Activated T-cell treated with anti-CD3 and anti-CD28 coated beads, Interleukin-2, amount 50 U/mL, for 72 hours (primary cell): ENCODE measurements around the gene PROCA1. TPM values are rescaled to one million over a fixed set of nuclear protein-coding genes. Genes with fewer than 3 reads are reported as not detected.
"Not testable (repeated sequence)": the region's sequence is repeated elsewhere in the genome, so short reads cannot be mapped to it uniquely, and the experiment has no call there.

Experiments used
- ATAC-seq, 2 donors: fragments of 150-1000 bp; cut with Tn5 transposase; replicated peaks in 1 of 2; 2 replicates each; pipeline ENCODE4 v1.10.0; 2021; ENCODE audit warnings: moderate library complexity in 2 of 2, mild to moderate bottlenecking in 1 of 2
- DNase-seq, 2 donors: peaks; one replicate each; pipeline ENCODE4 v3.0.0; 2021 to 2022; ENCODE audit warnings: mixed read lengths in 1 of 2
- H3K27ac Mint-ChIP-seq: one replicate; pipeline ENCODE4 v1.8.0; 2022; ENCODE audit warnings: mild to moderate bottlenecking, moderate library complexity, mixed read lengths
- H3K27me3 Mint-ChIP-seq: one replicate; pipeline ENCODE4 v1.8.0; 2022; ENCODE audit warnings: low read depth, mixed read lengths
- H3K36me3 Mint-ChIP-seq, 2 donors: one replicate each; pipeline ENCODE4 v1.8.0; 2022; ENCODE audit warnings: mixed read lengths in 2 of 2, mild to moderate bottlenecking in 1 of 2; ENCODE audit not compliant: insufficient read depth in 2 of 2
- H3K4me1 Mint-ChIP-seq: one replicate; pipeline ENCODE4 v1.8.0; 2022; ENCODE audit warnings: low read depth, mixed read lengths
- H3K4me3 Mint-ChIP-seq, 2 donors: one replicate each; pipeline ENCODE4 v1.8.0; 2022; ENCODE audit warnings: mild to moderate bottlenecking in 2 of 2, mixed read lengths in 2 of 2, moderate library complexity in 2 of 2
- H3K9me3 Mint-ChIP-seq, 2 donors: one replicate each; pipeline ENCODE4 v1.8.0; 2022; ENCODE audit warnings: mixed read lengths in 2 of 2
- total RNA-seq, 2 donors: library from RNA; stranded (reverse); gene quantifications; one replicate each; pipeline ENCODE4 v1.2.3, GENCODE V29; 2022

PROCA1 gene
- total RNA-seq, 2 donors from 2014 or later: 8.0 to 9.6 TPM

DNA sequence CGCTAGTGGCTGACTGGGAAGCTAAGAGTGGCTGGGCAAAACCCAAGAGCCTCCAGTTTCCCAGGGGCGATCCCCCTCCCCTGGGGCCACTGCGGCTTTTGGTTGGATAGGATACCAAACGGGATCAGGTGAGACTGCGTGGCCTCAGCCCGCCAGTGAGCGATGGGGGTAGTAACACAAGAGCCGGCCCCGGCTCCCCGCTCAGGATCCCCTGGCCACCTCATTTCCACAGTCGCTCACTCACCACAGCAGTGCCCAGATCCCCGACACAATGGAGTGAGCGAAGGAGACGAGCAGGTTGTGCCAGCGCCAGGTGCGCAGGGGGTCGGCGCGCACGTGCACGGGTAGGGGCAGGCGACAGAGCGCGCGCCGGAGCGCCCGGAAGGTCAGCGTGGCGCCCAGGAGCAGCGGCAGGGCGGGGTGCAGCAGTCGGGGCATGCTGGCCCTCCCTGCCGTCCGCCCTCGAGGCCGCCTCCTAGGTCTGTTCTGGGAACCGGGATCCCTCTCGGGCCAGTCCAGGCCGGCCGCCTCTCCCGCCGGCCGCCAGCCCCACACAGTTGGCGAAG is 14.1 kb upstream of the PROCA1 start:
- peak; percentile 2 to 5 for ATAC-seq
- peak overlapping the region; percentile 82 to 94 for H3K4me3 Mint-ChIP-seq
- peaks cover 8 to 22% of the 10 kb centered on the region in 2 donors for H3K36me3 Mint-ChIP-seq
- H3K4me1 Mint-ChIP-seq: peaks cover 68% of the 10 kb centered on the region
- H3K9me3 Mint-ChIP-seq: peaks cover 0 to 2% of the 10 kb centered on the region in 2 donors
- H3K27ac Mint-ChIP-seq: peak overlapping the region; percentile 64
- no peaks in the 10 kb centered on the region for H3K27me3 Mint-ChIP-seq
- peak in 1 of 2 donors; percentile 64 for DNase-seq

DNA sequence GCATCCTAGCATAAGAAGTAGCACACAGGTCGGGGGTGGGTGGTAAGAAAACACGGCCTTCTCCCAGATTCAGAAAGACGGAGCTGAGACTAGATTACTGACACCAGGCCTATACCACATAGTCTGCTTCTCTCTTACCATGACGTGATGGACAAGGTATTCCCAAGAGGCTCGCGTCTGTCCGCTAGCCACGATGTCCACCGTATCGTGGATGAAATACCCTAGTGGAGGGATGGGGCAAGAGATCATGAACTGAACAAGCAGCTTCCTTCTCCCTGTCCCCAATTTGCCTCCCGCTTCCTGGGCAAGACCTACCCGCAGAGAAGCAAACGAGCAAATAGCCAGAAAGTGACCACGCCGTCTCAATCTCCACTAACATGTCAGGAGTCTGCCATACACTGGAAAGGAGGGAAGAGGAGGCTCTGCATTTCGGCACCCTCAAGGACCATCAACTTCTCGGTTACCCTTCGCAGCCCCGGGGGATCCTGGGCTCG is 13.5 kb upstream of the PROCA1 start:
- Mint-ChIP-seq H3K4me1 (peaks cover 72% of the 10 kb centered on the region), H3K27ac (peak overlapping the region; percentile 64), H3K36me3 (peaks cover 14 to 27% of the 10 kb centered on the region in 2 donors)

DNA sequence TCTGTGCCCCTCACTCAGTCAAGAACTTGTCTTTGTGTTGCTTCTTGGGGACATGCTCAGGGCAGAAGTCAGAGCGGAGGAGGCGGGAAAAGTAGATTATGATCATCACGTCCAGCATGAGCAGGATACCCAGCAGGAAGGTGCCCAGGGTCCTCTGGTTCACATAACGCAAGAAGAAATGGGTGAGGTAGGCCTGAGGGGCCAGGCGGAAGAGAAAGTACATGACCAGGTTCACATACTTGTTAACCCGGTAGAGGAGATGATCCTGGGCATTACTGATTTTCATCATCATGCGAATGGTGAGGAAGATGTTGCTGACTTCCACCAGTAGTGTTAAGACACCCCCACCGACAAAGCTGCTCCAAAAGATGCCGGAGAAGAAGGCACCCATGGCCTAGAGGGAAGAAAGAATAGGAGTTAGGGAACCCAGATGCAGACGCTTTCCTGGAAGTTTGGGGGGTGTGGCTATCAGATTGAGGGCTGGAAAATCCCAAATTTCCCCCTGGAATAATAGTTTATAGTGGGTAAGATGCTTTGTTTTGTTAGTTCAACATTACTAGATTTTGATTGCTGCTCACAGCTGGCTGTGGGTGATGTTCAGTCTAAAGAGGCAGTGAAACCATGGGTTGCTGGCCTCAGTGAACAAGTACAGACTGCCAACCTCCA is 12.9 kb upstream of the PROCA1 start:
- Mint-ChIP-seq H3K9me3 (peaks cover 0 to 2% of the 10 kb centered on the region in 2 donors), H3K4me3 (peak overlapping the region; percentile 82 to 94), H3K27ac (peak overlapping the region; percentile 64), H3K27me3 (no peaks in the 10 kb centered on the region), H3K4me1 (peaks cover 68% of the 10 kb centered on the region), H3K36me3 (peaks cover 18 to 32% of the 10 kb centered on the region in 2 donors)
- no peak for ATAC-seq
- DNase-seq: no peak

More for the DNA sequence above, 13.5 kb upstream of the PROCA1 start:
- Mint-ChIP-seq H3K9me3 (peaks cover 0 to 2% of the 10 kb centered on the region in 2 donors), H3K27me3 (no peaks in the 10 kb centered on the region), H3K4me3 (peak overlapping the region; percentile 82 to 94)
- ATAC-seq: no peak
- DNase-seq: peak in 1 of 2 donors; percentile 31

DNA sequence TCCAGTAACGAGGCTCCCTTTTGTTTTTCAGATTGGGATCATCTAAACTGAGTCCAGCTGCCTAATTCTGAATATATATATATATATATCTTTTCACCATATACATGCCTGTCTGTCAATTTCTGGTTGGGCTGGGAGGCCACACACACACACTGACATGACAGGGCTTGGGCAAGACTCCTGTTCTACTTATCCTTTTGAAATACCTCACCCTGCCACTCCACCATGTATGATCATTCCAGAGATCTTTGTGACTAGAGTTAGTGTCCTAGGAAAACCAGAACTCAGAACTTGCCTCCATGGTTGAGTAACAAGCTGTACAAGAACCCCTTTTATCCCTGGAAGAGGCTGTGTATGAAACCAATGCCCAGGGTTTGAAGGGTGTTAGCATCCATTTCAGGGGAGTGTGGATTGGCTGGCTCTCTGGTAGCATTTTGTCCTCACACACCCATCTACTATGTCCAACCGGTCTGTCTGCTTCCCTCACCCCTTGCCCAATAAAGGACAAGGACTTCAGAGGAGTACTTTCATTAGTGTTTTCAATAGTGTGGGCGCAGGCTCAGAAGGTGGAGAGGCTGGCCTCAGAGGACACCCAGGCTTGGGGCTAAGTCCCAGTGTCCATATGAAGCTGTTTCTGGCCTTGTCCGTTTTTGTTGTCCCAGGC is 12.3 kb upstream of the PROCA1 start:
- Mint-ChIP-seq H3K4me1 (peaks cover 67% of the 10 kb centered on the region), H3K27ac (peak overlapping the region; percentile 66), H3K36me3 (peaks cover 18 to 30% of the 10 kb centered on the region in 2 donors), H3K4me3 (peak overlapping the region; percentile 82 to 99)
- not testable (repeated sequence) for H3K27me3 Mint-ChIP-seq, DNase-seq, ATAC-seq, H3K9me3 Mint-ChIP-seq

DNA sequence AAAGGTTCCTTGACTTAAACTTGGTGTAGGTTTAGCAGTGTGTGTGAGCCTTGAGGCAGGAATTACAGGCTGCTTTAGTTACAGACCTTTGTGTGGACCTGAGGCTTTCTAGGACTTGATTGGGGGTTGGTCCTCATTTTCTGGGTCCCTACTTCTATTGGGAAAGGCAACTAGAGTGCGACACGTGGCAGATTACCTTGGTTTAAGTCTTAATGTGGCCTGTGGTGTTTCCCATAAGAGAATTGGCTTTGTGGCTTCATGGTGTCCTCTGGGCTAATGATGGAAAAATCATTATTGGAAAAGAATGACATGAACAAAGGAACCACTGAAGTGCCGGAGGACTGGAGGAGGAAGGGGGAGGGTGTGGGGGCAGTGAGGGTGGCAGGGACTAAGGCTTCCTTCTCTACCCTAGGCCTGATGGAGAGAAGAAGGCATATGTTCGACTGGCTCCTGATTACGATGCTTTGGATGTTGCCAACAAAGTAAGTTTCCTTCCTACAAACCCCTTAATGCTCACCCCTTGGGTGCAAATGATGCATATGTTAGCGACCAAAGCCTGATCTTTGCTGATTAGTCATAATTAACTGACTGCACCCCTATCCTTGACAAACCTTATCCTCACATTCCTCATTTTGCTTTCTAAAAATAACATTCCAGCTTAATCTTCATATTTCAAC is 11.6 kb upstream of the PROCA1 start:
- Mint-ChIP-seq H3K4me3 (peak overlapping the region; percentile 82 to 99), H3K36me3 (peaks cover 18 to 30% of the 10 kb centered on the region in 2 donors), H3K4me1 (peaks cover 69% of the 10 kb centered on the region), H3K9me3 (no peaks in the 10 kb centered on the region), H3K27me3 (peaks cover 4% of the 10 kb centered on the region), H3K27ac (peak overlapping the region; percentile 66)
- ATAC-seq (no peak), DNase-seq (no peak)

DNA sequence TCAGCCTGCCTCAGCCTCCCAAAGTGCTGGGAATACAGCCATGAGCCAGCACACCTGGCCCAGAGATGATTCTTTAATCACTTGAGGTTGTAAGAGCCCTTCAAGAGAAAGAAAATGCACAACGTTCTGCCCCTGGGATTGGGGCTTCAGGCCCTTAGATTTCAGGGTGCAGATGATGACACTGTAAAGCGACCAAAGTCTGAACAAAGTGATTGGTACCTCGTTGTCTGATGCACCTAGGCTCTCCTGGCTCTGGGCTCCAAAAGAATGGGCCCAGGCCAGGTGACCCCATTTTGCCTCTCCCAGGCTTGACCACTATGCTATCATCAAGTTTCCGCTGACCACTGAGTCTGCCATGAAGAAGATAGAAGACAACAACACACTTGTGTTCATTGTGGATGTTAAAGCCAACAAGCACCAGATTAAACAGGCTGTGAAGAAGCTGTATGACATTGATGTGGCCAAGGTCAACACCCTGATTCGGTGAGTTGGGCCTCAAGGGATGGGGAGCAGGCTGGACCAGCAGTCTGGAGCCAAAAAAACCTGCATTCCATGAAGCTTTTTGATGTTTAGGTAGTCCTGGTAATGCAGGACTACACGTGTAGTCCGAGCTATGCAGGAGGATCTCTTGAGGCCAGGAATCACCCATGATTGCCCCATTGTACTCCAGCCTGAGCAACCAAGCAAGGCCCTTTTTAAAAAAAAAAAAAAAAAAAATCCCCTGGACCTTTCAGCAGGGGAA is 10.9 kb upstream of the PROCA1 start:
- Mint-ChIP-seq H3K27ac (peak overlapping the region; percentile 73), H3K9me3 (no peaks in the 10 kb centered on the region), H3K36me3 (peaks cover 18 to 30% of the 10 kb centered on the region in 2 donors), H3K27me3 (peaks cover 6% of the 10 kb centered on the region), H3K4me3 (peak overlapping the region; percentile 96 to 99), H3K4me1 (peaks cover 69% of the 10 kb centered on the region)
- DNase-seq (no peak), ATAC-seq (no peak)

DNA sequence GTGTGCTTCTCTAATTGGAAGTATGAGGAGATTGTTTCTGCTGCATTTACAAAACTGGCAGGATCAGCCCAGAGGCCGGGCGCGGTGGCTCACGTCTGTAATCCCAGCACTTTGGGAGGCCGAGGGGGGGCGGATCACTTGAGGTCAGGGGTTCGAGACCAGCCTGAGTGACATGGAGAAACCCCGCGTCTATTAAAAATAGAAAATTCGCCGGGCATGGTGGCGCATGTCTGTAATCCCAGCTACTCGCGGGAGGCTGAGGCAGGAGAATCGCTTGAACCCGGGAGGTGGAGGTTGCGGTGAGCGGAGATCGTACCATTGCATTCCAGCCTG is 9.3 kb upstream of the PROCA1 start:
- H3K27ac Mint-ChIP-seq: peak overlapping the region; percentile 93
- H3K27me3 Mint-ChIP-seq, DNase-seq, ATAC-seq, H3K9me3 Mint-ChIP-seq: not testable (repeated sequence)
- H3K4me3 Mint-ChIP-seq: peak overlapping the region; percentile 96 to 99
- peaks cover 18 to 30% of the 10 kb centered on the region in 2 donors for H3K36me3 Mint-ChIP-seq
- H3K4me1 Mint-ChIP-seq: peaks cover 68% of the 10 kb centered on the region

DNA sequence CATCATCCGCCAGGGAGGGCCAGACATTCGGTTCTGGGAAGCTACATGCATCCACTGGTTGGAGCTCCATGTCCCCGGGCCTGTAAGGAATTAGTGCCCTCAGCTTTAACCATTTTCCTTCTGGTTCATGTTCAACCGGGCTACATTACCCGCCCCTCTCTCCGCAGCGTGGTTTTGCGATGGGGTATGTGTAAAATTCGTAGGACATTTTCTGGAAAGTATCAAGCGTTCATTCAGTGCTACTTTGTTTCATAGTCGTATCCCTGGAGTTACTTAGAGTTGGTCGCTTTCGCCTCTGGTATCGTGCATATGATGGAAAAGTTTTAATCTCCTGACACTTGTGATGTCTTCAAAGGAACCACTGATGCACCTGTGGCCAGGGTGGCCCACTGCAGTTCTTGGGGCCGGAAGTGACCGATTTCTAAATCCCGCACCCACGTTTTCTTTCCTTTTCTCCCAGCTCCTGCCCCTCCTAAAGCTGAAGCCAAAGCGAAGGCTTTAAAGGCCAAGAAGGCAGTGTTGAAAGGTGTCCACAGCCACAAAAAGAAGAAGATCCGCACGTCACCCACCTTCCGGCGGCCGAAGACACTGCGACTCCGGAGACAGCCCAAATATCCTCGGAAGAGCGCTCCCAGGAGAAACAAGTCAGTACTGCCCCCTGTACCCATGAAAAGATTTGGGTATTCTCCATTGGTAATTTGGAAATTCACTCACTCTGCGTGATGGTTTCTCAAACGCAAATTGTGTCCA is 8.7 kb upstream of the PROCA1 start:
- H3K9me3 Mint-ChIP-seq: no peaks in the 10 kb centered on the region
- peak in 1 of 2 donors; percentile 4 for ATAC-seq
- H3K27me3 Mint-ChIP-seq: peaks cover 6% of the 10 kb centered on the region
- DNase-seq: peak; percentile 43 to 44
- H3K4me1 Mint-ChIP-seq: peaks cover 65% of the 10 kb centered on the region
- H3K4me3 Mint-ChIP-seq: peak overlapping the region; percentile 96 to 99
- peak overlapping the region; percentile 93 for H3K27ac Mint-ChIP-seq
- peaks cover 18 to 30% of the 10 kb centered on the region in 2 donors for H3K36me3 Mint-ChIP-seq

DNA sequence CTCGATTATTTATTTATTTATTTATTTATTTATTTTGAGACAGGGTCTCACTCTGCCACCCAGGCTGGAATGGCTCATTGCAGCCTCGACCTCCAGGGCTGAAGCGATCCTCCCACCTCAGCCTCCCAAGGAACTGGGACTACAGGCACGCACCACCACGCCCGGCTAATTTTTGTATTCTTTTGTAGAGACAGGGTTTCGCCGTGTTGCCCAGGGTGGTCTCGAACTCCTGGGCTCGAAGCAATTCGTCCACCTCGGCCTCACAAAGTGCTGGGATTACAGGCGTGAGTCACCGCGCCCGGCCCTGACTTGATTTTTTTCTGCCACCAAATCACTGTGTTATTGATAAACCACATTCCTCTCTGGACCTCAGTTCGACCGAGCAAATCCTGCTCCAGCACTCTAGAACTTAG is 7.3 kb upstream of the PROCA1 start:
- ATAC-seq: peak in 1 of 2 donors; percentile 1
- peaks cover 51% of the 10 kb centered on the region for H3K4me1 Mint-ChIP-seq
- peaks cover 14 to 22% of the 10 kb centered on the region in 2 donors for H3K36me3 Mint-ChIP-seq
- peak overlapping the region; percentile 93 for H3K27ac Mint-ChIP-seq
- DNase-seq: no peak
- peak overlapping the region; percentile 96 to 99 for H3K4me3 Mint-ChIP-seq
- H3K9me3 Mint-ChIP-seq: no peaks in the 10 kb centered on the region
- H3K27me3 Mint-ChIP-seq: peaks cover 6% of the 10 kb centered on the region

DNA sequence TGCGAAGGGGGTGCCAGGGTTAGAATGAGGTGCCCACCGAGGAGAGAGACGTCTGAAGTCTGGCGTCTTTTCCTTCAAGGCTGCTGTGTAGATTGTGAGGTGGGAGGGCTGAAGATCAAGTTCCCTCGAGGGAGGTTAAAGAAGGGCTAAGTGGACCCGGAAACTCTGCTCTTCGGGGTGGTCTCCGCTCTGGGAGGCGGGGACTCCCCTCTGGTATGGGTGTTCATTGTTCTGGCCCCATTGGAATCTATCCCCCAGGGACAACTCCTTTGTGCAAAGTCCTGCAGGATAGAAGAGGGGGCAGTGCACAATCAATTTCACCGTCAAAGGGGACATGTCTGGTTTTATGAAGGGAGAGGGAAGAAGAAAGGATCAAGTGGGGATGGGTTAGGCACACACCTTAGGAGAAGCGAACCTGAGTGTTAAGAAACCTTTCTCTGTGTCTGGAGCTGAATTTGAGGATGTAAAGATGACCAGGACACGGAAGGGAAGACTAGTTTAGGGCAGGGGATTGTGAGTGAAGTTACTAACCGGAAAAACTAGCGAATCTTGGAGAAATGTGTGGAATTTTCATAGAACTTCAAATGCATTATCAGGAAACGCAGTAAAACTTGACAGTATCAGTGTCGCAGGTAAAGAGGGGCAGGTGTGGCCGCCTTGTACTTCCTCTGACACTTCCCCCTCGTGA is 6.8 kb upstream of the PROCA1 start:
- ATAC-seq: no peak

DNA sequence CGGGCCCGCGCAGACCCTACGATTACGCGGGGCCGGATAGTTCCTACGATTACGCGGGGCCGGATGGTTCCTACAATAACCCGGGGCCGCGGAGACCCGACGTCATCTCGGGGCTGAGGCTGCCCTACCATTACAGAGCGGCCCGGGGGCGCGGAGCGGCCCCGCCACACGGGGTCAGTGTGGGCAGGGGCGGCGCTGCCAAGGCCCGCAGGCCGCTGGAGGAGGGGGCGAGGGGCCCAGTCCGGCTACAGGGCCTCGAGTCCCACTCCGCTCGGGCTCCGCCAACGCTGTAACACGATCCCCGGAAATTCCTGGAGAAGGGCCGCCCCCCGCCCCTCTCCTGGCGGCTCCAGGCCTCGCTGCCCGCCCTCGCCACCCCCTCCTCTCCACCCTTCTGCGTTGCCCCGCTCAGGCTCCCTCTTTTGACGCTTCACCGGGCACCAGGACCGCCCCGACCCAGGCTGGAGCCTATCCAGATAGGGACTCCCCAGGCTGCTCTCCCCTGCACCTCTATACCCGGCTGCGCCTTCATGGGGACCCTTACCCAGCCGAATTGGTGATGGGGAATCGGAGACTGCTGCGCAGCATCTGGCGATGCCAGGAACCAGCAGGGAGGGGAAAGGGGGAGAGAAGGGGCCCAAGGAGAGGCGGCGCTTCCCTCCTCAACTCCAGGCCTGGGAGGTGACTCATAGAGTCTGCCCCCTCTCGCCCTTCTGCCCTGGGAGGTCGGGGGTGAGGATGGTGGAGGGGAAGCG is 6.1 kb upstream of the PROCA1 start, which contains the start of gene RAB34:
TSS of gene RAB34 (minus strand) at position 291 of the 755 bp plus-strand sequence. CDS start 602 bp downstream, outside the sequence.
- peak in 1 of 2 donors; percentile 15 for ATAC-seq
- H3K4me1 Mint-ChIP-seq: peaks cover 41% of the 10 kb centered on the region
- peak; percentile 35 to 55 for DNase-seq
- H3K27me3 Mint-ChIP-seq: peaks cover 6% of the 10 kb centered on the region
- H3K4me3 Mint-ChIP-seq: peak within 1 kb of the TSS; percentile 29 to 81
- no peak within 1 kb of the TSS for H3K27ac Mint-ChIP-seq
- peaks cover 12 to 22% of the 10 kb centered on the region in 2 donors for H3K36me3 Mint-ChIP-seq
- no peaks in the 10 kb centered on the region for H3K9me3 Mint-ChIP-seq

More for the DNA sequence above, 6.8 kb upstream of the PROCA1 start:
- H3K36me3 Mint-ChIP-seq: peaks cover 12 to 22% of the 10 kb centered on the region in 2 donors
- DNase-seq: no peak
- H3K4me1 Mint-ChIP-seq: peaks cover 46% of the 10 kb centered on the region
- H3K27me3 Mint-ChIP-seq: peaks cover 6% of the 10 kb centered on the region
- H3K27ac Mint-ChIP-seq: no peak overlapping the region
- peak overlapping the region; percentile 29 to 81 for H3K4me3 Mint-ChIP-seq
- no peaks in the 10 kb centered on the region for H3K9me3 Mint-ChIP-seq
